Lung (tissue), 12 donors: ENCODE measurements around the gene STK4. TPM values are rescaled to one million over a fixed set of nuclear protein-coding genes. Genes with fewer than 3 reads are reported as not detected.

ENCODE experiments used
- ATAC-seq: fragments of 200-7000 bp; cut with Tn5 transposase; one replicate; pipeline ENCODE4 v1.9.1; 2020; ENCODE audit warnings: moderate number of reproducible peaks; ENCODE audit not compliant: insufficient read depth, low FRiP score
- DNase-seq, 3 donors: peaks; one replicate each; pipeline ENCODE4 v3.0.0-alpha.2; 2013 to 2017
- H3K27ac ChIP-seq, 2 donors: one replicate each; pipeline ENCODE4 v1.5.1; 2013; ENCODE audit warnings: mild to moderate bottlenecking in 2 of 2, moderate library complexity in 2 of 2, control low read depth in 1 of 2, inconsistent platforms in 1 of 2, low read depth in 1 of 2, low read length in 1 of 2
- H3K27me3 ChIP-seq, 3 donors: one replicate each; pipeline ENCODE4 v1.5.1; 2013; ENCODE audit warnings: low read length in 2 of 3; ENCODE audit not compliant: control insufficient read depth in 3 of 3, insufficient read depth in 3 of 3
- H3K36me3 ChIP-seq, 4 donors: one replicate each; pipeline ENCODE4 v1.5.1; 2013; ENCODE audit warnings: low read length in 4 of 4, mild to moderate bottlenecking in 1 of 4, moderate library complexity in 1 of 4; ENCODE audit not compliant: control insufficient read depth in 4 of 4, insufficient read depth in 4 of 4
- H3K4me1 ChIP-seq, 5 donors: one replicate each; pipeline ENCODE4 v1.5.1; 2013; ENCODE audit warnings: low read length in 5 of 5, mild to moderate bottlenecking in 2 of 5, moderate library complexity in 1 of 5; ENCODE audit not compliant: control insufficient read depth in 5 of 5, insufficient read depth in 5 of 5
- H3K4me3 ChIP-seq: one replicate; pipeline ENCODE4 v1.5.1; 2013; ENCODE audit warnings: mild to moderate bottlenecking, control low read depth, moderate library complexity
- H3K9ac ChIP-seq, 2 donors: one replicate each; pipeline ENCODE4 v1.5.1; 2013; ENCODE audit warnings: low read length in 2 of 2, control low read depth in 1 of 2; ENCODE audit not compliant: insufficient read depth in 1 of 2
- H3K9me3 ChIP-seq, 4 donors: one replicate each; pipeline ENCODE4 v1.5.1; 2013; ENCODE audit warnings: low read length in 3 of 4, mild to moderate bottlenecking in 1 of 4, moderate library complexity in 1 of 4; ENCODE audit not compliant: control insufficient read depth in 4 of 4, insufficient read depth in 3 of 4
- WGBS, 2 donors: extraction: QIAGEN DNeasy Blood & Tissue Kit; methylation state at CpG; one replicate each; pipeline ENCODE4 v1.1.7; 2013; 5-methylcytosine and 5-hydroxymethylcytosine counted together
- polyA plus RNA-seq, 2 donors: library from polyadenylated mRNA; stranded (reverse); fragments of 200-250 nt; gene quantifications; one replicate each; pipeline ENCODE4 v1.2.1, GENCODE V29; 2013
- total RNA-seq, 2 donors: library from RNA; depleted of rRNA in 1 of 2; stranded (reverse); fragments of >200 nt in 1 of 2; gene quantifications; one replicate each; pipeline ENCODE4 v1.2.1, GENCODE V29; 2014 to 2021
- TF ChIP-seq, protein P1 (sequence below): IDR thresholded peaks from 2 replicates; pipeline ENCODE4 v1.5.1; 2012; ENCODE audit warnings: mild to moderate bottlenecking; ENCODE audit errors: control extremely low read depth, extremely low read depth
- donor health status: control.
- donor health status: control.
- donor health status: Bipolar disorder and iron deficiency.
- donor health status: healthy.
- donor health status: DM: yes; HTN: yes; CAD: no.

STK4 gene
- total and polyA plus RNA-seq, 4 donors, result 11.8 to 70.9 (median 28.1) TPM

DNA sequence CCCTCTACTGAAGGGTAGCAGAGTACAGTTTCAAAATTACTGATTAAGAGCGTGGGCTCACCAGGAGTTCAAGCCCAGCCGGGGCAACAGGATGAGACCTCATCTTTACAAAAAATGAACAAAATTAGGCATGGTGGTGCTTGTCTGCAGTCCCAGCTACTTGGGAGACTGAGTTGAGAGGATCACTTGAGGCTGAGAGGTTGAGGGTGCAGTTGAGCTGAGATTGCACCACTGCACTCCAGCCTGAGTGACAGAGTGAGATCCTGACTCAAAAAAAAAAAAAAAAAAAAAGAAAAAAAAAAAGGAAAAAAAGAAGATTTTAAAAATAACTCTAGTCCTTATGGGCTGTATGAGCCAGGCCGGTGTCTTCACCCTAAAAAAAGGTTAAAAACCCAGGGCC, 37.7 kb upstream of the STK4 start:
- no peak for ATAC-seq

DNA sequence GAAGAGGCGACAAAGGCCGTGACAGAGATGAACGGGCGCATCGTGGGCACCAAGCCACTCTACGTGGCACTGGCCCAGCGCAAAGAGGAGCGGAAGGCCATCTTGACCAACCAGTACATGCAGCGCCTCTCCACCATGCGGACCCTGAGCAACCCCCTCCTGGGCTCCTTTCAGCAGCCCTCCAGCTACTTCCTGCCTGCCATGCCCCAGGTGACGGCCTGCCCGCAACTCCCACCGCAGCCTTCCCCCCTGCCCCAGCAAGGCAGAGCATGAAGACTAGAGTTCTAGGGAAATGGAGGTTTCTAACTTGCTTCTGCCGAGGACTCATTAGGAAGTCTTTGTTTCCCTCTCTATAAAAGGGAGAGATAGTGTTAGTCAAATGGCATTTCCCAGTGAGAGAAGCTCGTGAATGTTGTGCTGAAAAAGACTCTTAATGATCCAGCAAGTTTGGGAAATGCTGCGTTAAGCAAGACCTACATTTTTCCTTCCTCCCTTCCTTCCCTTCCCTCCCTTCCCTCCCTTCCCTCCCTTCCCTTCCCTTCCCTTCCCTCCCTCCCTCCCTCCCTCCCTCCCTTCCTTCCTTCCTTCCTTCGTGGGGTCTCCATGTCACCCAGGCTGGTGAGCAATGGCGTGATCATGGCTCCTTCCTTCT, 35.7 kb upstream of the STK4 start:
- H3K4me3 ChIP-seq, result no peak overlapping the region
- WGBS, 2 donors, result 90 to 93% methylated on average over 18 of the region's 18 CpGs
- H3K9ac ChIP-seq, result no peak overlapping the region
- no peaks in the 10 kb centered on the region for H3K27me3 ChIP-seq
- TF ChIP-seq, protein P1, sequence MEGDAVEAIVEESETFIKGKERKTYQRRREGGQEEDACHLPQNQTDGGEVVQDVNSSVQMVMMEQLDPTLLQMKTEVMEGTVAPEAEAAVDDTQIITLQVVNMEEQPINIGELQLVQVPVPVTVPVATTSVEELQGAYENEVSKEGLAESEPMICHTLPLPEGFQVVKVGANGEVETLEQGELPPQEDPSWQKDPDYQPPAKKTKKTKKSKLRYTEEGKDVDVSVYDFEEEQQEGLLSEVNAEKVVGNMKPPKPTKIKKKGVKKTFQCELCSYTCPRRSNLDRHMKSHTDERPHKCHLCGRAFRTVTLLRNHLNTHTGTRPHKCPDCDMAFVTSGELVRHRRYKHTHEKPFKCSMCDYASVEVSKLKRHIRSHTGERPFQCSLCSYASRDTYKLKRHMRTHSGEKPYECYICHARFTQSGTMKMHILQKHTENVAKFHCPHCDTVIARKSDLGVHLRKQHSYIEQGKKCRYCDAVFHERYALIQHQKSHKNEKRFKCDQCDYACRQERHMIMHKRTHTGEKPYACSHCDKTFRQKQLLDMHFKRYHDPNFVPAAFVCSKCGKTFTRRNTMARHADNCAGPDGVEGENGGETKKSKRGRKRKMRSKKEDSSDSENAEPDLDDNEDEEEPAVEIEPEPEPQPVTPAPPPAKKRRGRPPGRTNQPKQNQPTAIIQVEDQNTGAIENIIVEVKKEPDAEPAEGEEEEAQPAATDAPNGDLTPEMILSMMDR, result no peak
- peaks cover 0 to 17% (median 6%) of the 10 kb centered on the region in 4 donors for H3K36me3 ChIP-seq
- no peaks in the 10 kb centered on the region for H3K4me1 ChIP-seq
- H3K27ac ChIP-seq, result no peak overlapping the region
- DNase-seq (no peak), ATAC-seq (no peak)
- H3K9me3 ChIP-seq, result no peaks in the 10 kb centered on the region

More for the DNA sequence above, 37.7 kb upstream of the STK4 start:
- Histone ChIP-seq H3K27me3 (no peaks in the 10 kb centered on the region), H3K27ac (no peak overlapping the region), H3K4me3 (no peak overlapping the region), H3K36me3 (peaks cover 0 to 20% (median 5%) of the 10 kb centered on the region in 4 donors), H3K9ac (no peak overlapping the region), H3K9me3 (no peaks in the 10 kb centered on the region), H3K4me1 (no peaks in the 10 kb centered on the region)
- DNase-seq, result no peak
- 67 to 74% methylated on average over 3 of the region's 3 CpGs for WGBS, 2 donors
- TF ChIP-seq, protein P1, result no peak

DNA sequence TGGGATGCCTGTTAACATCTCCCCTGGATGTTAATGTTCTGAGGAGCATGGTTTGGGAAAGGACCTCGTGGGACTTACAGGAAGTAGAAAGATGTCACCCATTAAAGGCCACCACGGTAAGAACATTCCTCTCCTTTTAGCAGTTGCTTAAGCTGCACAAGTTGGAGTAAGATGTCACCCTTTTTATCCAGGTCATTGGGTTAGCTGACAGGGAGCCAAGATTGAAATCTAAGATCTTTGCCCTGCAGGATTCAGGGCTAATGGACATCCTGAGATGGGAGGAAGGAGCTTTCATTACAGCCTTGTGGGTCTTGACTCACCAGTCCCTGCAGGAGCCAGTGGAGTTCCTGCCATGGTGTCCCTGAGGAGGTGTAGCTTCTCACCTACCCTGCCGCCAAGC, 34.4 kb upstream of the STK4 start:
- ATAC-seq, result no peak
- Histone ChIP-seq H3K4me1 (no peaks in the 10 kb centered on the region), H3K9ac (no peak overlapping the region), H3K9me3 (no peaks in the 10 kb centered on the region), H3K27me3 (no peaks in the 10 kb centered on the region), H3K27ac (no peak overlapping the region), H3K36me3 (peaks cover 0 to 22% (median 12%) of the 10 kb centered on the region in 4 donors), H3K4me3 (no peak overlapping the region)
- DNase-seq, result no peak
- WGBS, 2 donors, result 80 to 85% methylated on average over 3 of the region's 3 CpGs
- TF ChIP-seq, protein P1, result no peak

DNA sequence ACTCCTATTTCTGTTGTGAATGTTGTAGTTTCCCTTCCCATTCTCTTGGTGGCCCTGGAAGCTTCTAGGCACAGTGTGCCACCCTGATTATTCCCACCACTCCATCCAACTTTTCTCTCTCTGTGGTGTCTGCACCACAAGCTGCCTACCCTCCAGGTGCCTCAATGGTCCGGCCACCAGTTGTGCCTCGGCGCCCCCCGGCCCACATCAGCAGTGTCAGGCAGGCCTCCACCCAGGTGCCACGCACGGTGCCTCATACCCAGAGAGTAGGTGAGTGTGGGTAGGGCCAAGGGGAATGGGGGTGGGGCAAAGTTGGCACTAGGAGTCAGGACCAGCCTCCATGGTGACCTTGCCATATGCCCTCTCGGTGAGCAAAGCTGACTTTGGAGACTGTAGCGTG, 33.4 kb upstream of the STK4 start:
- DNase-seq (no peak), ATAC-seq (no peak)
- H3K4me1 ChIP-seq, result no peaks in the 10 kb centered on the region
- 97 to 100% methylated on average over 8 of the region's 8 CpGs for WGBS, 2 donors
- H3K9me3 ChIP-seq, result no peaks in the 10 kb centered on the region
- TF ChIP-seq, protein P1, result no peak
- no peak overlapping the region for H3K4me3 ChIP-seq
- H3K27me3 ChIP-seq, result no peaks in the 10 kb centered on the region
- H3K27ac ChIP-seq, result no peak overlapping the region
- H3K36me3 ChIP-seq, result peaks cover 0 to 26% (median 12%) of the 10 kb centered on the region in 4 donors
- H3K9ac ChIP-seq, result no peak overlapping the region
